ENCODE data around the gene GALNTL6.

GRCh38 chr4:172045981-172046380 lies 232.8 kb downstream of the GALNTL6 start:
- TF ChIP-seq POLR2A (IDR thresholded peaks at IDR 0.05; ENCODE audit: low read depth, low read length) (no peak), SPI1 (IDR thresholded peaks at IDR 0.05; ENCODE audit: low read depth, low read length) (no peak), POLR2AphosphoS5 (IDR thresholded peaks at IDR 0.05; ENCODE audit: low read depth, low read length) (no peak), TAF1 (IDR thresholded peaks at IDR 0.05; ENCODE audit: low read depth, low read length) (no peak), PAX5 (IDR thresholded peaks at IDR 0.05; ENCODE audit: insufficient read depth, low read length, severe bottlenecking) (no peak)
